Left lung (tissue), 10 donors: ENCODE measurements around the gene GALNT10. TPM values are rescaled to one million over a fixed set of nuclear protein-coding genes. Genes with fewer than 3 reads are reported as not detected.
A peak's percentile ranks its signal among the peaks of the same experiment; 100 is the strongest.

ENCODE experiments used
- ATAC-seq: fragments of 200-7000 bp; cut with Tn5 transposase; one replicate; pipeline ENCODE4 v1.9.1; 2020; ENCODE audit warnings: moderate library complexity
- DNase-seq, 4 donors: peaks; one replicate each; pipeline ENCODE4 v3.0.0-alpha.2; 2013 to 2020
- H3K27ac ChIP-seq, 2 donors: fragments of 200-600 bp; sonication (generic) in 1 of 2; one replicate each; pipeline versions ENCODE4 v1.5.0 to v1.8.0; 2020 to 2021
- H3K27me3 ChIP-seq, 2 donors: fragments of 200-600 bp; sonication (generic) in 1 of 2; one replicate each; pipeline versions ENCODE4 v1.5.0 to v1.8.0; 2020 to 2021
- H3K36me3 ChIP-seq, 2 donors: fragments of 200-600 bp; sonication (generic) in 1 of 2; one replicate each; pipeline versions ENCODE4 v1.5.0 to v1.8.0; 2020 to 2021
- H3K4me1 ChIP-seq, 2 donors: fragments of 200-600 bp; one replicate each; pipeline ENCODE4 v1.8.0; 2021
- H3K4me3 ChIP-seq, 2 donors: fragments of 200-600 bp; sonication (generic) in 1 of 2; one replicate each; pipeline versions ENCODE4 v1.5.0 to v1.8.0; 2020 to 2021; ENCODE audit warnings: mild to moderate bottlenecking in 1 of 2
- H3K9me3 ChIP-seq, 2 donors: fragments of 200-600 bp; sonication (generic) in 1 of 2; one replicate each; pipeline versions ENCODE4 v1.5.0 to v1.8.0; 2020 to 2021
- CTCF ChIP-seq, 2 donors: fragments of 200-600 bp; sonication (generic) in 1 of 2; IDR thresholded peaks; one replicate each; pipeline versions ENCODE4 v1.5.0 to v1.8.0; 2021; ENCODE audit warnings: antibody characterized with exemption in 2 of 2
- intact Hi-C, 2 donors: fragments of 100-400 bp; cut with DNase I; formaldehyde crosslinking; loops; one replicate each; pipeline versions ENCODE4 v1.11.2 to v1.14.2; 2022
- polyA plus RNA-seq, 6 donors: library from polyadenylated mRNA; unstranded; fragments of 120-200 nt; gene quantifications; one replicate each; pipeline ENCODE4 v1.2.1, GENCODE V29; 2013; ENCODE audit not compliant: insufficient read length in 6 of 6
- total RNA-seq, 2 donors: library from RNA; stranded (reverse); fragmentation: NEBNext Ultra II Directional; extraction: Animal tissue kit (Norgen Biotek cat#: 25700); gene quantifications; one replicate each; pipeline ENCODE4 v1.2.1, GENCODE V29; 2021
- donor health status: DM: no; HTN: yes; CAD: no.
- donor health status: DM: no; HTN: no; CAD: no.

Gene GALNT10
- total and polyA plus RNA-seq, 8 donors: 21.2 to 117 (median 25.7) TPM

DNA sequence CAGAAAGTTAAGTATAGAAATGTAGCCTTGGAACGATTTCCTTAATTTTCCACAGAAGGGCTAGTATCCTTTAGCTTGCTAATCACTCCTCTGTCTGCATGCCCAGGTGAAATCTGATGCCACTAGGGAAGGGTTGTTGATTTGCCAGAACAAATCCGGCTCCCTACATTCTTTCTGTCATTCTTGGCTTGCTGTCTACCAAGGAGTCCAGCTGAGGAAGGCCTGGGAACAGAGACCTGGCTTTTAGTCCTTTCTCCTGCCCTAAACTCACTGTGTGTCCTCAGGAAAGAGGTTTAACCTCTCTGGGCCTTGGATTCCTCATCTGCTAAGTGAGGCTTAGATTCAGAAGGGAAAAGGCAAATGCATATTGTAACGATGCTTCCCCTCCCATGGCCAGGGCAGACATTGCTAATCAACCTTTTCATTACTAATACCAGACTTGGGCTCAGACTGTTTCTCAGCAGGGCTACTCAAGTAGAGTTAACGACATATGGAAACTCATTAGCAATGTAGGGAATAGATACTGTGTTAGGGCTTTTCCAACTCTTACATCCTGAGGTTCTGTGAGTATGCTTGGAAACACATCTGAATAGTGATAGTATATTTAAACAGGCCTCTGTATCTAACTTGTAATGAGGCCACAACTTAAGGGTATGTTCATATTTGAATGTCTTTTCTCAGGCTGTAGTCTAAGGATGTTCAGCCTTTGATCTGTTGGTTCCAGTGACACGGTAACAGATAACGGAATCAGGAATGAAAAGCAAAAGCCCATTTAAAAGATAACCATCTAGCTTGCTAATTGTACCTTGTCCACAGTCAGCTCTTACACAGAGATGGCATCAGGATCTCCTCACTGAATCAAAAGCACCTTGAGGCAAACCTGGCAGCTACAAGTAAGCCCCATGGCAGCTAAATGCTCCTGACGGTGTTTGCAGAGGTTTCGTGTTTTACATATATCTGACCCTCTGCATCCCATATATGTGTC lies 4.1 kb downstream of the GALNT10 start:
- ATAC-seq (no peak), DNase-seq (no peak)
- TF ChIP-seq CTCF (IDR thresholded peaks at IDR 0.05): no peak
- Histone ChIP-seq H3K27ac (no peak overlapping the region), H3K9me3 (no peaks in the 10 kb centered on the region), H3K27me3 (peaks cover 0 to under 1% of the 10 kb centered on the region in 2 donors), H3K36me3 (no peaks in the 10 kb centered on the region), H3K4me1 (peaks cover 32 to 56% of the 10 kb centered on the region in 2 donors), H3K4me3 (no peak overlapping the region)
- intact Hi-C loops: loop anchor here in 1 of 2 donors (10.0 kb wide), 1 partner anchor 220 kb away; no protein-coding TSS in a partner anchor

DNA sequence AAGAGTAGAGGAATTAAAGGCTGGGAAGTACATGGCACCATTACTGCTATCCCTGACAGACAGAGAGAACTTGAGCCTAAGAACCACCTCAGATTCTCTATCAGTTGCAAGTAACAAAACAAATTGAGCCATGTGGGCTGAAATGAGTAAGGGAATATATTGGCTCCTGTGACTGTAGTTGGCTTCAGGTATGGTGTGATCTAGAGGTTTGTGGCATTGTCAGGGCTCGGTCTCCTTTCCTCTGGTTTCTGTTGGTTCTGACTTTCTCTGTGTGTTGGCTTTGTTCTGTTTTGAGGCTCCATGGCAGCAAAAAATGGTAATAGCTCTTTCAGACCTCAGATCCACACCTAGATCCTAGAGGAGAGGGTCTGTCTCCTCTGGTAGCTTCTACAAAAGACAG lies 5.7 kb downstream of the GALNT10 start:
- Histone ChIP-seq H3K27ac (no peak overlapping the region), H3K4me3 (no peak overlapping the region), H3K9me3 (no peaks in the 10 kb centered on the region), H3K4me1 (peaks cover 32 to 56% of the 10 kb centered on the region in 2 donors), H3K27me3 (no peaks in the 10 kb centered on the region), H3K36me3 (no peaks in the 10 kb centered on the region)
- no peak for TF ChIP-seq CTCF (IDR thresholded peaks at IDR 0.05)
- DNase-seq: no peak
- intact Hi-C loops: loop anchor here in 1 of 2 donors (10.0 kb wide), 1 partner anchor 221 kb away; no protein-coding TSS in a partner anchor
- ATAC-seq: no peak

GRCh38 chr5:154196955-154197652 lies 6.6 kb downstream of the GALNT10 start:
- intact Hi-C loops: loop anchor here in 1 of 2 donors (10.0 kb wide), 1 partner anchor 222 kb away; no protein-coding TSS in a partner anchor
- Histone ChIP-seq H3K4me3 (no peak overlapping the region), H3K27me3 (no peaks in the 10 kb centered on the region), H3K27ac (peak overlapping the region; percentile 61 to 67), H3K36me3 (no peaks in the 10 kb centered on the region), H3K4me1 (peaks cover 25 to 48% of the 10 kb centered on the region in 2 donors), H3K9me3 (no peaks in the 10 kb centered on the region)
- peak in 1 of 2 donors; percentile 44 for TF ChIP-seq CTCF (IDR thresholded peaks at IDR 0.05)
- peak in 1 of 4 donors; percentile 51 for DNase-seq
- peak; percentile 60 for ATAC-seq

DNA sequence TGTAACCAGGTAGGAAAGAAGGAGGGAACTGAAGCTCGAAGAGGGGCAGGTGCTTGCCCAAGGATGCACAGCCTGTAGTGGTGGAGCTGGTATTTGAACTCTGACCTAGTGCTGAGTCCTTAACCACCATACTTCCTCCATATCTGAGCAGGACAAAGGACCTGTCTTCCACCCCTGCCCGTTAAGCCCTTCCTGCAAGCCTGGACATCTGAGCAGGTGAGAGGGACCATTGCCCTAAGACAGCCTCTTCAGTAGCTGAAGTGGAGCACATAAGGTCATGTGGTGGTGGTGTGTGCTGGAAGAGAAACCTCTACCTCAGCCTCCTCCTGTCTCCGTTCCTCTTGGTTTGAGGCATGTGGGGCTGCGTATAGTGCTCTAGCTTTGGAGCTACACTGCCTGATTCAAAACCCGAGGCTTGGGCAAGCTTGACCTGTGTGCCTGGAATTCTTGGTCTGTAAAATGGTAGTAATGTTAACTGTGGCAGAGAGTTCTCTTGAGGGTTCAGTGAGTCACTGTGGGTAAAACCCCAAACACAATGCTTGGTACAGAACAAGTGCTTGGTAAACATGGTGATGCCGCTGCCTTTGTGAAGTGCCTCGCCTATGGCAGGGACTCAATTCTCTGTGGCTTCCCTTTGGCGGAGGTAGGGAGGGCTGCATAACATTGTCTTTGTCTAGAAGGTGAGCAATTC lies 7.4 kb downstream of the GALNT10 start:
- Histone ChIP-seq H3K27ac (peak overlapping the region; percentile 61 to 67), H3K27me3 (no peaks in the 10 kb centered on the region), H3K4me1 (peaks cover 20 to 46% of the 10 kb centered on the region in 2 donors), H3K9me3 (no peaks in the 10 kb centered on the region), H3K4me3 (no peak overlapping the region), H3K36me3 (no peaks in the 10 kb centered on the region)
- DNase-seq (peak in 1 of 4 donors; percentile 71), ATAC-seq (peak; percentile 85)
- no peak for TF ChIP-seq CTCF (IDR thresholded peaks at IDR 0.05)
- intact Hi-C loops: loop anchor here in 1 of 2 donors (10.0 kb wide), 1 partner anchor 223 kb away; no protein-coding TSS in a partner anchor
